GM19463 (cell line): Measurements from ENCODE around the gene HEBP1.

Source experiments
- ATAC-seq: cut with Tn5 transposase; IDR thresholded peaks from one replicate; pipeline ENCODE4 v1.9.1; 2021; ENCODE audit warnings: mild to moderate bottlenecking, moderate library complexity; ENCODE audit not compliant: unreplicated experiment

HEBP1 gene

GRCh38 chr12:12954878-12955625, 45.0 kb downstream of the HEBP1 start:
- no peak for ATAC-seq

- no peak for ATAC-seq
Measured at GRCh38 chr12:12954356-12954755, 45.7 kb downstream of the HEBP1 start.

- no peak for ATAC-seq
Measured at GRCh38 chr12:12952036-12952435, 48.0 kb downstream of the HEBP1 start, which contains the start of gene GPRC5D. TSS of gene GPRC5D (minus strand) at chr12:12952170. CDS start at chr12:12950384, 1,786 bp downstream.

- no peak for ATAC-seq
Measured at GRCh38 chr12:12951504-12951903, 48.6 kb downstream of the HEBP1 start.

- ATAC-seq = no peak
Measured at GRCh38 chr12:12947902-12948301, 52.2 kb downstream of the HEBP1 start.

- ATAC-seq = no peak
Measured at GRCh38 chr12:12946686-12947355, 53.2 kb downstream of the HEBP1 start.

GRCh38 chr12:12945591-12945990, 54.5 kb downstream of the HEBP1 start:
- ATAC-seq = no peak

- ATAC-seq = no peak
Measured at GRCh38 chr12:12943586-12944260, 56.3 kb downstream of the HEBP1 start.

GRCh38 chr12:12941450-12942350, 58.4 kb downstream of the HEBP1 start:
- no peak for ATAC-seq

- ATAC-seq = no peak
Measured at GRCh38 chr12:12939888-12940287, 60.2 kb downstream of the HEBP1 start.

GRCh38 chr12:12938541-12938940, 61.5 kb downstream of the HEBP1 start:
- no peak for ATAC-seq

- ATAC-seq = no peak
Measured at GRCh38 chr12:12936983-12937491, 63.0 kb downstream of the HEBP1 start.

GRCh38 chr12:12934556-12934955, 65.5 kb downstream of the HEBP1 start:
- ATAC-seq = no peak

- no peak for ATAC-seq
Measured at GRCh38 chr12:12933742-12934141, 66.3 kb downstream of the HEBP1 start.

- no peak for ATAC-seq
Measured at GRCh38 chr12:12930633-12931219, 69.3 kb downstream of the HEBP1 start.

GRCh38 chr12:12929696-12930095, 70.4 kb downstream of the HEBP1 start:
- no peak for ATAC-seq

- ATAC-seq = no peak
Measured at GRCh38 chr12:12927211-12928079, 72.6 kb downstream of the HEBP1 start.

- ATAC-seq = no peak
Measured at GRCh38 chr12:12926571-12927071, 73.4 kb downstream of the HEBP1 start.

- no peak for ATAC-seq
Measured at GRCh38 chr12:12925388-12925787, 74.7 kb downstream of the HEBP1 start.
